DOHH2 (cell line): ENCODE data around the gene EMID1.
A peak's percentile ranks its signal among the peaks of the same experiment; 100 is the strongest.

Experiments
- H3F3A ChIP-seq: fragments of 200-600 bp; sonication (generic), shearing (Covaris generic); 2 replicates; pipeline ENCODE4 v1.6.0; 2016; ENCODE audit warnings: antibody characterized with exemption, mild to moderate bottlenecking; ENCODE audit not compliant: control insufficient read depth, insufficient read depth
- H3K27ac ChIP-seq: fragments of 200-600 bp; sonication (generic); 2 replicates; pipeline ENCODE4 v1.5.1; 2014; ENCODE audit warnings: low read depth, mild to moderate bottlenecking, low read length, moderate library complexity
- H3K27me3 ChIP-seq: fragments of 200-600 bp; sonication (generic); 2 replicates; pipeline ENCODE4 v1.6.1; 2014; ENCODE audit warnings: mild to moderate bottlenecking, low read length, mixed read lengths; ENCODE audit not compliant: control insufficient read depth
- H3K36me3 ChIP-seq: fragments of 200-600 bp; sonication (generic); 2 replicates; pipeline ENCODE4 v1.6.1; 2014; ENCODE audit warnings: mild to moderate bottlenecking, low read length, moderate library complexity, mixed read lengths; ENCODE audit not compliant: control insufficient read depth
- H3K4me1 ChIP-seq: fragments of 200-600 bp; sonication (generic); 2 replicates; pipeline ENCODE4 v1.6.1; 2014; ENCODE audit warnings: mild to moderate bottlenecking, low read length, mixed read lengths; ENCODE audit not compliant: control insufficient read depth
- H3K4me2 ChIP-seq: fragments of 200-600 bp; sonication (generic); 2 replicates; pipeline ENCODE4 v1.6.0; 2014; ENCODE audit warnings: mild to moderate bottlenecking, low read length, moderate library complexity
- H3K4me3 ChIP-seq: fragments of 200-600 bp; sonication (generic); 2 replicates; pipeline ENCODE4 v1.5.1; 2014; ENCODE audit warnings: mild to moderate bottlenecking, low read length, mixed read lengths
- H3K79me2 ChIP-seq: fragments of 200-600 bp; sonication (generic); 2 replicates; pipeline ENCODE4 v1.6.1; 2014; ENCODE audit warnings: mild to moderate bottlenecking, low read length, mixed read lengths; ENCODE audit not compliant: control insufficient read depth
- H3K9me2 ChIP-seq: fragments of 200-600 bp; sonication (generic); replicated peaks from 2 replicates; pipeline ENCODE4 v1.6.1; 2014; ENCODE audit warnings: mild to moderate bottlenecking, low read length, mixed read lengths; ENCODE audit not compliant: control insufficient read depth
- H3K9me3 ChIP-seq: fragments of 200-600 bp; sonication (generic); 2 replicates; pipeline ENCODE4 v1.6.1; 2014; ENCODE audit warnings: antibody characterized with exemption, low read length, mixed read lengths; ENCODE audit not compliant: control insufficient read depth, insufficient read depth
- H4K20me1 ChIP-seq: fragments of 200-600 bp; sonication (generic); 2 replicates; pipeline ENCODE4 v1.6.0; 2014; ENCODE audit warnings: low read depth, mild to moderate bottlenecking, antibody characterized with exemption, low read length, moderate library complexity; ENCODE audit not compliant: control insufficient read depth, insufficient read depth
- CTCF ChIP-seq: fragments of 200-600 bp; sonication (generic); IDR thresholded peaks from one replicate; pipeline ENCODE4 v1.5.1; 2014; ENCODE audit warnings: antibody characterized with exemption, mild to moderate bottlenecking, low read depth, low read length; ENCODE audit not compliant: poor library complexity, severe bottlenecking
- EZH2phosphoT487 ChIP-seq: fragments of 200-600 bp; sonication (generic); IDR thresholded peaks from 2 replicates; pipeline ENCODE4 v1.6.1; 2017; ENCODE audit warnings: borderline replicate concordance, mild to moderate bottlenecking, antibody characterized with exemption, low read length, moderate library complexity, mixed read lengths

The EMID1 gene

DNA sequence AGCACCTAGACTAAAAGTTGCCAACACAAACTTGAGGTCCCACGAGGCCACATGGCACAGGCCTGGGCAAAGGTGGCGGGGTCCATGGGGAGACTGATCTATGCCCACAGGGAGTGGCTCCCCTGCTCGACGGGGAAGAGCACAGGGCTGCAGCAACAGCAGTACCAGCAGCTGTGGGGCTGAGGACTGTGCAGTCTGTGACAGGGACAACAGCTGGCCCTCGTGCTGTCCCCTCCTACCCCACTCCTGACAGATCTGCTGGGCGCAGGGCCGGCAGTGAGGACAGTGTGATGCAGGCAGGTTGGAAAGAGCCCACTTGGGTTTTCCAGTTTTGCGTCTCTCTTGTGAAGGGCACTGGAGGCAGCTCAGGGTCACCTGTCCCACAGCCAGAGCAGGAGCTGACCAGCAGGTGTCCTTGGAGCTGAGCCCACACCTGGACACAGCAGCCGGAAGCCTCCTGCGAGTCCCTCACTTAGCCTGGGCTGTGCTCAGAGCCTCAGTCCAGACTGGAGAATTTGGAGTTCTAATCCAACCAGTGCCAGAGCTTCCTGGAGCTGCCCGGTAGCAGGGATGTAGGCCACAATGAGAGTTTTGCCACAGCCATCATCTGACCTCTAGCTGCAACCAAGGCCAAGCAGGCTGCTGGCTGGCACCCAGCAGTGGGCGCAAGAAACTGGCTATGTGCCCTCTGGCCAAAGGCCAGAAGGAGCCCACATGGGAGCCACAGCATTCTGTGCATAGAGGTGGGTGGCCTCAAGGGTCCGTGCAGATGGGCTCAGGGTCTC is 97.2 kb downstream of the EMID1 start:
- Histone ChIP-seq H3K9me2 (no peaks in the 10 kb centered on the region), H3K9me3 (no peaks in the 10 kb centered on the region), H3F3A (peaks cover 26% of the 10 kb centered on the region), H4K20me1 (peaks cover 6% of the 10 kb centered on the region; the same call in 1 of the 2 replicates), H3K4me2 (peak overlapping the region; percentile 28), H3K79me2 (no peaks in the 10 kb centered on the region), H3K27me3 (peaks cover 10% of the 10 kb centered on the region), H3K4me1 (peaks cover 29% of the 10 kb centered on the region), H3K27ac (no peak overlapping the region), H3K4me3 (no peak overlapping the region), H3K36me3 (peaks cover 29% of the 10 kb centered on the region)
- no peak for TF ChIP-seq CTCF
- TF ChIP-seq EZH2phosphoT487: no peak

DNA sequence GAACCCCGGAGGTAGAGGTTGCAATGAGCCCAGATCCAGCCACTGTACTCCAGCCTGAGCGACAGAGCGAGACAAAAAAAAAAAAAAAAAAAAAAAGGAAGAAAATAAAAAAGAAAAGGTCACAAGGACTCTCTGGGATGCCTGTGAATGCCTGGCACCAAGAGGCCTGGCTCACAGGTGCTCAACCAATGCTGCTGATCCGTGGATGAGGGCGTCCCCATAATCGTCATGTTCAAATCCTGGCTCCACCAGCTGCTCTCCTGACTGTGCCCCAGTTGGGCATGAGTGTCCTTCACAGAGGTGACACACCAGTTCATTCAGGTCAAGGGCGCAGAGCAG is 100.1 kb downstream of the EMID1 start:
- H3K36me3 ChIP-seq: peaks cover 5% of the 10 kb centered on the region
- no peaks in the 10 kb centered on the region for H3K9me2 ChIP-seq
- H3F3A ChIP-seq: peaks cover 5% of the 10 kb centered on the region
- peaks cover 31% of the 10 kb centered on the region for H3K4me1 ChIP-seq
- peaks cover 3% of the 10 kb centered on the region; the same call in 1 of the 2 replicates for H4K20me1 ChIP-seq
- no peaks in the 10 kb centered on the region for H3K9me3 ChIP-seq
- no peaks in the 10 kb centered on the region for H3K79me2 ChIP-seq
- peak overlapping the region; percentile 96 for H3K4me2 ChIP-seq
- H3K27ac ChIP-seq: no peak overlapping the region
- peaks cover 10% of the 10 kb centered on the region for H3K27me3 ChIP-seq
- no peak for TF ChIP-seq EZH2phosphoT487
- TF ChIP-seq CTCF: no peak
- H3K4me3 ChIP-seq: peak overlapping the region; percentile 78

GRCh38 chr22:29306175-29306834 is 100.6 kb downstream of the EMID1 start, which contains the start of gene GAS2L1:
Gene GAS2L1, plus strand, starts transcription at chr22:29306650. Its CDS starts 1,456 bp downstream, at chr22:29308106.
- peak within 1 kb of the TSS; percentile 96 for H3K4me2 ChIP-seq
- peaks cover 31% of the 10 kb centered on the region for H3K4me1 ChIP-seq
- no peaks in the 10 kb centered on the region for H3K9me3 ChIP-seq
- peaks cover 3% of the 10 kb centered on the region; the same call in 1 of the 2 replicates for H4K20me1 ChIP-seq
- H3K4me3 ChIP-seq: peak within 1 kb of the TSS; percentile 78
- TF ChIP-seq CTCF (peak; percentile 60), EZH2phosphoT487 (0 out of 2 replicates have a peak, but pooled peaks have one; percentile 44)
- peaks cover 1% of the 10 kb centered on the region; the same call in 1 of the 2 replicates for H3F3A ChIP-seq
- no peaks in the 10 kb centered on the region for H3K79me2 ChIP-seq
- H3K27me3 ChIP-seq: peaks cover 10% of the 10 kb centered on the region
- H3K27ac ChIP-seq: no peak within 1 kb of the TSS
- H3K36me3 ChIP-seq: 0 out of 2 replicates have a peak, but pooled peaks cover under 1% of the 10 kb centered on the region
- no peaks in the 10 kb centered on the region for H3K9me2 ChIP-seq
